Effector memory CD8-positive, alpha-beta T cell (primary cell): ENCODE measurements around the gene MYH11.
A peak's percentile ranks its signal among the peaks of the same experiment; 100 is the strongest.

ENCODE experiments used
- ATAC-seq: fragments of 150-1000 bp; cut with Tn5 transposase; replicated peaks from 2 replicates; pipeline ENCODE4 v1.10.0; 2021; ENCODE audit warnings: mild to moderate bottlenecking, moderate library complexity
- DNase-seq, 3 experiments: peaks; one replicate each; pipeline ENCODE4 v3.0.0; 2021
- H3K27ac Mint-ChIP-seq, 2 donors: one replicate each; pipeline ENCODE4 v1.8.0; 2022; ENCODE audit warnings: mild to moderate bottlenecking in 2 of 2, mixed read lengths in 2 of 2, moderate library complexity in 2 of 2
- H3K27me3 Mint-ChIP-seq, 2 donors: one replicate each; pipeline ENCODE4 v1.8.0; 2022; ENCODE audit warnings: mixed read lengths in 2 of 2
- H3K36me3 Mint-ChIP-seq: one replicate; pipeline ENCODE4 v1.8.0; 2022; ENCODE audit warnings: mild to moderate bottlenecking, moderate library complexity, mixed read lengths; ENCODE audit not compliant: insufficient read depth
- H3K4me1 Mint-ChIP-seq, 2 donors: one replicate each; pipeline ENCODE4 v1.8.0; 2022; ENCODE audit warnings: low read depth in 2 of 2, mixed read lengths in 2 of 2
- H3K4me3 Mint-ChIP-seq, 2 donors: one replicate each; pipeline ENCODE4 v1.8.0; 2022; ENCODE audit warnings: mild to moderate bottlenecking in 2 of 2, mixed read lengths in 2 of 2, moderate library complexity in 2 of 2
- H3K9me3 Mint-ChIP-seq, 2 donors: one replicate each; pipeline ENCODE4 v1.8.0; 2022; ENCODE audit warnings: mixed read lengths in 2 of 2

MYH11 gene

GRCh38 chr16:15887283-15887682, 30.5 kb upstream of the MYH11 start:
- Mint-ChIP-seq H3K27me3 (no peaks in the 10 kb centered on the region), H3K9me3 (no peaks in the 10 kb centered on the region), H3K27ac (peak overlapping the region in 1 of 2 donors; percentile 96), H3K36me3 (peaks cover 20% of the 10 kb centered on the region), H3K4me1 (peaks cover 31 to 34% of the 10 kb centered on the region in 2 donors), H3K4me3 (peak overlapping the region; percentile 96 to 100)
- ATAC-seq (no peak), DNase-seq (no peak)

GRCh38 chr16:15886078-15886477, 29.2 kb upstream of the MYH11 start:
- Mint-ChIP-seq H3K36me3 (peaks cover 26% of the 10 kb centered on the region), H3K27ac (no peak overlapping the region), H3K9me3 (no peaks in the 10 kb centered on the region), H3K4me3 (peak overlapping the region in 1 of 2 donors; percentile 39), H3K4me1 (peaks cover 30 to 31% of the 10 kb centered on the region in 2 donors), H3K27me3 (no peaks in the 10 kb centered on the region)
- DNase-seq (no peak), ATAC-seq (no peak)

GRCh38 chr16:15885560-15886001, 28.8 kb upstream of the MYH11 start:
- H3K36me3 Mint-ChIP-seq: peaks cover 26% of the 10 kb centered on the region
- H3K27ac Mint-ChIP-seq: no peak overlapping the region
- H3K27me3 Mint-ChIP-seq: no peaks in the 10 kb centered on the region
- H3K4me1 Mint-ChIP-seq: peaks cover 30 to 31% of the 10 kb centered on the region in 2 donors
- H3K4me3 Mint-ChIP-seq: peak overlapping the region in 1 of 2 donors; percentile 39
- no peak for ATAC-seq
- no peaks in the 10 kb centered on the region for H3K9me3 Mint-ChIP-seq
- no peak for DNase-seq

GRCh38 chr16:15882563-15882962, 25.7 kb upstream of the MYH11 start:
- ATAC-seq (no peak), DNase-seq (no peak)
- Mint-ChIP-seq H3K27ac (no peak overlapping the region), H3K4me1 (peaks cover 18 to 21% of the 10 kb centered on the region in 2 donors), H3K9me3 (no peaks in the 10 kb centered on the region), H3K27me3 (no peaks in the 10 kb centered on the region), H3K36me3 (peaks cover 35% of the 10 kb centered on the region), H3K4me3 (no peak overlapping the region)

GRCh38 chr16:15881794-15882379, 25.1 kb upstream of the MYH11 start:
- Mint-ChIP-seq H3K36me3 (peaks cover 38% of the 10 kb centered on the region), H3K27me3 (no peaks in the 10 kb centered on the region), H3K27ac (peak overlapping the region in 1 of 2 donors; percentile 44), H3K9me3 (no peaks in the 10 kb centered on the region), H3K4me1 (peaks cover 14 to 16% of the 10 kb centered on the region in 2 donors), H3K4me3 (no peak overlapping the region)
- DNase-seq (no peak), ATAC-seq (no peak)

GRCh38 chr16:15880434-15881308, 23.8 kb upstream of the MYH11 start:
- Mint-ChIP-seq H3K27me3 (no peaks in the 10 kb centered on the region), H3K9me3 (no peaks in the 10 kb centered on the region), H3K27ac (no peak overlapping the region), H3K36me3 (peaks cover 50% of the 10 kb centered on the region), H3K4me1 (peaks cover 6 to 7% of the 10 kb centered on the region in 2 donors), H3K4me3 (no peak overlapping the region)
- DNase-seq: no peak
- no peak for ATAC-seq

- ATAC-seq (no peak), DNase-seq (no peak)
- Mint-ChIP-seq H3K27ac (peak overlapping the region in 1 of 2 donors; percentile 49), H3K4me1 (peaks cover 3 to 4% of the 10 kb centered on the region in 2 donors), H3K36me3 (peaks cover 51% of the 10 kb centered on the region), H3K4me3 (no peak overlapping the region), H3K27me3 (no peaks in the 10 kb centered on the region), H3K9me3 (no peaks in the 10 kb centered on the region)
These were observed 22.5 kb upstream of the MYH11 start for GRCh38 chr16:15879255-15879811.

GRCh38 chr16:15876503-15876902, 19.7 kb upstream of the MYH11 start:
- H3K9me3 Mint-ChIP-seq: no peaks in the 10 kb centered on the region
- DNase-seq (no peak), ATAC-seq (no peak)
- peaks cover 50% of the 10 kb centered on the region for H3K36me3 Mint-ChIP-seq
- no peaks in the 10 kb centered on the region for H3K27me3 Mint-ChIP-seq
- no peak overlapping the region for H3K4me3 Mint-ChIP-seq
- peaks cover 4 to 5% of the 10 kb centered on the region in 2 donors for H3K4me1 Mint-ChIP-seq
- H3K27ac Mint-ChIP-seq: no peak overlapping the region

GRCh38 chr16:15874745-15875314, 18.0 kb upstream of the MYH11 start:
- Mint-ChIP-seq H3K27me3 (no peaks in the 10 kb centered on the region), H3K4me1 (peaks cover 4 to 5% of the 10 kb centered on the region in 2 donors)

GRCh38 chr16:15873737-15874136, 16.9 kb upstream of the MYH11 start:
- Mint-ChIP-seq H3K4me1 (peaks cover 0 to 3% of the 10 kb centered on the region in 2 donors), H3K36me3 (peaks cover 56% of the 10 kb centered on the region), H3K27me3 (no peaks in the 10 kb centered on the region), H3K9me3 (no peaks in the 10 kb centered on the region), H3K27ac (no peak overlapping the region), H3K4me3 (no peak overlapping the region)
- DNase-seq (no peak), ATAC-seq (no peak)

More at GRCh38 chr16:15874745-15875314, 18.0 kb upstream of the MYH11 start:
- H3K36me3 Mint-ChIP-seq: peaks cover 62% of the 10 kb centered on the region
- H3K27ac Mint-ChIP-seq: no peak overlapping the region
- H3K4me3 Mint-ChIP-seq: no peak overlapping the region
- no peaks in the 10 kb centered on the region for H3K9me3 Mint-ChIP-seq
- no peak for ATAC-seq
- no peak for DNase-seq

GRCh38 chr16:15873301-15873700, 16.5 kb upstream of the MYH11 start:
- Mint-ChIP-seq H3K27ac (peak overlapping the region in 1 of 2 donors; percentile 68), H3K4me3 (no peak overlapping the region), H3K4me1 (peaks cover 0 to 3% of the 10 kb centered on the region in 2 donors), H3K27me3 (no peaks in the 10 kb centered on the region), H3K9me3 (no peaks in the 10 kb centered on the region), H3K36me3 (peaks cover 58% of the 10 kb centered on the region)
- DNase-seq (no peak), ATAC-seq (no peak)

- H3K9me3 Mint-ChIP-seq: no peaks in the 10 kb centered on the region
- H3K4me1 Mint-ChIP-seq: peaks cover 0 to 3% of the 10 kb centered on the region in 2 donors
- ATAC-seq (no peak), DNase-seq (no peak)
- peaks cover 66% of the 10 kb centered on the region for H3K36me3 Mint-ChIP-seq
- H3K27me3 Mint-ChIP-seq: no peaks in the 10 kb centered on the region
- H3K4me3 Mint-ChIP-seq: no peak overlapping the region
- H3K27ac Mint-ChIP-seq: peak overlapping the region in 1 of 2 donors; percentile 3
These were observed 13.2 kb upstream of the MYH11 start for GRCh38 chr16:15870011-15870410.

- Mint-ChIP-seq H3K4me3 (no peak overlapping the region), H3K36me3 (peaks cover 49% of the 10 kb centered on the region), H3K27me3 (no peaks in the 10 kb centered on the region), H3K4me1 (no peaks in the 10 kb centered on the region), H3K9me3 (no peaks in the 10 kb centered on the region), H3K27ac (no peak overlapping the region)
- ATAC-seq (no peak), DNase-seq (no peak)
These were observed 9.6 kb upstream of the MYH11 start for GRCh38 chr16:15866451-15866850.
